ENCODE results near the gene NTSR1. TPM values are rescaled to one million over a fixed set of nuclear protein-coding genes. Genes with fewer than 3 reads are reported as not detected.

Gene NTSR1
- polyA plus RNA-seq, 3 donors: 0.35 to 2.5 (median 0.40) TPM

DNA sequence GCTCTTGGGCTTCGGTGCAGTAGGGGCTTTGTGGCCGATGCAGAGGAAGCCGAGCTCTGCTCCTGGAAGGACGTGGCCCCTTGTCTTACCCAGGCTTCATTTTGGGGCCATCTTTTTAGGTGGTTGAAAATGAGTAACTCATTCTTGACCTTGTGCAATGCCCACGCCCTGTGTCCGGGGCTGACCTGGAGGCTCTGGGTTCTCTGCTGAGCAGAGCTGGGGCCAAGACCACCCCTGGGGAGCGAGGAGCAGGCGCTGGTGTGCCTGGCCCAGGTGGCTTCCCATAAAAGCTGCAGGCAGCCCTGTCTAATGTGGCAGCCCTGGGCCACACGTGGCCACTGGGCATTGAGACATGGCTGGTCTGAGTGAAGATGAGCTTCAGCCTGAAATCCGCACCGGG is 25.7 kb downstream of the NTSR1 start:
- Histone ChIP-seq H3K4me1 (ENCODE audit: control insufficient read depth in 1 of 2, insufficient read depth in 2 of 2, low read length in 2 of 2) (peaks cover 57 to 90% of the 10 kb centered on the region in 2 donors), H3K36me3 (replicated peaks in 1 of 2; ENCODE audit: control insufficient read depth in 1 of 2, insufficient read depth in 2 of 2, low read length in 2 of 2) (no peaks in the 10 kb centered on the region), H4K20me1 (ENCODE audit: insufficient read depth, low read length) (no peaks in the 10 kb centered on the region), H3K9ac (ENCODE audit: insufficient read depth, low read length, poor library complexity, severe bottlenecking) (peak overlapping the region; percentile 40), H3K4me3 (replicated peaks in 1 of 3; ENCODE audit: low read depth in 2 of 3, low read length in 3 of 3) (no peak overlapping the region), H2AFZ (ENCODE audit: insufficient read depth, low read depth, low read length, poor library complexity, severe bottlenecking) (no peak overlapping the region), H3K9me3 (replicated peaks in 1 of 2; ENCODE audit: control insufficient read depth in 1 of 2, insufficient read depth in 1 of 2, low read length in 2 of 2) (no peaks in the 10 kb centered on the region), H3K27ac (ENCODE audit: low read depth in 1 of 2, low read length in 2 of 2) (peak overlapping the region; percentile 27 to 67), H3K4me2 (replicated peaks; ENCODE audit: extremely low read depth, low read length, poor library complexity, severe bottlenecking) (peak overlapping the region; percentile 22), H3K27me3 (ENCODE audit: control insufficient read depth in 2 of 2, insufficient read depth in 2 of 2, low read length in 2 of 2) (no peaks in the 10 kb centered on the region), H3K79me2 (ENCODE audit: insufficient read depth, low read length) (peaks cover 5% of the 10 kb centered on the region)
- Mint-ChIP-seq H3K36me3 (peaks cover 7 to 18% of the 10 kb centered on the region in 2 donors), H3K27me3 (ENCODE audit: low read depth in 3 of 3) (peaks cover 0 to 6% (median 0%) of the 10 kb centered on the region in 3 donors), H3K4me1 (peaks cover 79% of the 10 kb centered on the region), H3K4me3 (peak overlapping the region; percentile 6 to 48), H3K9me3 (no peaks in the 10 kb centered on the region), H3K27ac (peak overlapping the region in 5 of 7 donors; percentile 40 to 88 (median 69))
- DNase-seq: peak; percentile 37 to 52 (median 51)
- intact Hi-C loops (cut with micrococcal nuclease): loop anchor here in 1 of 2 donors (5.0 kb wide), 1 partner anchor 57 kb away; no protein-coding TSS in a partner anchor
- WGBS (ENCODE audit: insufficient coverage): 38% methylated on average over 8 of the region's 11 CpGs
- TF ChIP-seq, protein P1, sequence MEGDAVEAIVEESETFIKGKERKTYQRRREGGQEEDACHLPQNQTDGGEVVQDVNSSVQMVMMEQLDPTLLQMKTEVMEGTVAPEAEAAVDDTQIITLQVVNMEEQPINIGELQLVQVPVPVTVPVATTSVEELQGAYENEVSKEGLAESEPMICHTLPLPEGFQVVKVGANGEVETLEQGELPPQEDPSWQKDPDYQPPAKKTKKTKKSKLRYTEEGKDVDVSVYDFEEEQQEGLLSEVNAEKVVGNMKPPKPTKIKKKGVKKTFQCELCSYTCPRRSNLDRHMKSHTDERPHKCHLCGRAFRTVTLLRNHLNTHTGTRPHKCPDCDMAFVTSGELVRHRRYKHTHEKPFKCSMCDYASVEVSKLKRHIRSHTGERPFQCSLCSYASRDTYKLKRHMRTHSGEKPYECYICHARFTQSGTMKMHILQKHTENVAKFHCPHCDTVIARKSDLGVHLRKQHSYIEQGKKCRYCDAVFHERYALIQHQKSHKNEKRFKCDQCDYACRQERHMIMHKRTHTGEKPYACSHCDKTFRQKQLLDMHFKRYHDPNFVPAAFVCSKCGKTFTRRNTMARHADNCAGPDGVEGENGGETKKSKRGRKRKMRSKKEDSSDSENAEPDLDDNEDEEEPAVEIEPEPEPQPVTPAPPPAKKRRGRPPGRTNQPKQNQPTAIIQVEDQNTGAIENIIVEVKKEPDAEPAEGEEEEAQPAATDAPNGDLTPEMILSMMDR (IDR thresholded peaks at IDR 0.05): no peak

DNA sequence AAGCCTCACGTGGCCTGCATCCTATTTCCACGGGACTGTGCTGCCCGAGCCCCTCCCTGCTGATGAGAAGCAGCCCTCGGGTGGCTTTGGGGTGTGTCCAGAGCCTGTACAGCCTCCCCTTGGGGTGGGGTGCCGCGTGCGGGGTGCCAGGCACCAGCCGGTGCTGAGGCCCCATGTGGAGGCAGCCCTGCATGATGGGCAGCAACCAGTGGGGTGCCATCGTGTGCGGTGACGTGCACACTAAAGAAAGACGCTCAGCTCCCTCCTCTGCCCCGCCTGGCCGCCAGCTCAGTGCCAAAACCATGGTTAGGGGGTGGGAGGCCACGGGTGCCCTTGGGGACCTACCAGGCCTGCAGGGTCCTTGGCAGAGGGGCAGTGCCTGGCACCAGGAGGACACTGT is 26.2 kb downstream of the NTSR1 start:
- peak overlapping the region; percentile 27 to 67 for H3K27ac ChIP-seq (ENCODE audit: low read depth in 1 of 2, low read length in 2 of 2)
- peaks cover 60 to 91% of the 10 kb centered on the region in 2 donors for H3K4me1 ChIP-seq (ENCODE audit: control insufficient read depth in 1 of 2, insufficient read depth in 2 of 2, low read length in 2 of 2)
- peaks cover 79% of the 10 kb centered on the region for H3K4me1 Mint-ChIP-seq
- peak overlapping the region; percentile 37 to 85 (median 58) for H3K27ac Mint-ChIP-seq
- peak overlapping the region; percentile 22 for H3K4me2 ChIP-seq (replicated peaks; ENCODE audit: extremely low read depth, low read length, poor library complexity, severe bottlenecking)
- peaks cover 0 to 6% (median 0%) of the 10 kb centered on the region in 3 donors for H3K27me3 Mint-ChIP-seq (ENCODE audit: low read depth in 3 of 3)
- peak overlapping the region; percentile 16 to 42 for H3K4me3 Mint-ChIP-seq
- no peaks in the 10 kb centered on the region for H3K27me3 ChIP-seq (ENCODE audit: control insufficient read depth in 2 of 2, insufficient read depth in 2 of 2, low read length in 2 of 2)
- TF ChIP-seq, protein P1 (IDR thresholded peaks at IDR 0.05): no peak
- no peaks in the 10 kb centered on the region for H4K20me1 ChIP-seq (ENCODE audit: insufficient read depth, low read length)
- no peaks in the 10 kb centered on the region for H3K9me3 ChIP-seq (replicated peaks in 1 of 2; ENCODE audit: control insufficient read depth in 1 of 2, insufficient read depth in 1 of 2, low read length in 2 of 2)
- WGBS (ENCODE audit: insufficient coverage): 7% methylated on average over 12 of the region's 15 CpGs
- H3K4me3 ChIP-seq (replicated peaks in 1 of 3; ENCODE audit: low read depth in 2 of 3, low read length in 3 of 3): peak overlapping the region in 1 of 3 experiments; percentile 18
- peak; percentile 51 to 66 (median 64) for DNase-seq
- H3K9me3 Mint-ChIP-seq: no peaks in the 10 kb centered on the region
- peaks cover 5% of the 10 kb centered on the region for H3K79me2 ChIP-seq (ENCODE audit: insufficient read depth, low read length)
- no peaks in the 10 kb centered on the region for H3K36me3 ChIP-seq (replicated peaks in 1 of 2; ENCODE audit: control insufficient read depth in 1 of 2, insufficient read depth in 2 of 2, low read length in 2 of 2)
- H3K36me3 Mint-ChIP-seq: peaks cover 7 to 18% of the 10 kb centered on the region in 2 donors
- intact Hi-C loops (cut with micrococcal nuclease): loop anchor here in 1 of 2 donors (5.0 kb wide), 1 partner anchor 58 kb away; no protein-coding TSS in a partner anchor
- peak overlapping the region; percentile 10 for H2AFZ ChIP-seq (ENCODE audit: insufficient read depth, low read depth, low read length, poor library complexity, severe bottlenecking)
- peak overlapping the region; percentile 40 for H3K9ac ChIP-seq (ENCODE audit: insufficient read depth, low read length, poor library complexity, severe bottlenecking)
